ENCODE results near the gene HTRA2. TPM values are rescaled to one million over a fixed set of nuclear protein-coding genes. Genes with fewer than 3 reads are reported as not detected.
A peak's percentile ranks its signal among the peaks of the same experiment; 100 is the strongest.

Gene HTRA2
- total RNA-seq, 1 donor from 2014 or later, result 25.0 TPM

DNA sequence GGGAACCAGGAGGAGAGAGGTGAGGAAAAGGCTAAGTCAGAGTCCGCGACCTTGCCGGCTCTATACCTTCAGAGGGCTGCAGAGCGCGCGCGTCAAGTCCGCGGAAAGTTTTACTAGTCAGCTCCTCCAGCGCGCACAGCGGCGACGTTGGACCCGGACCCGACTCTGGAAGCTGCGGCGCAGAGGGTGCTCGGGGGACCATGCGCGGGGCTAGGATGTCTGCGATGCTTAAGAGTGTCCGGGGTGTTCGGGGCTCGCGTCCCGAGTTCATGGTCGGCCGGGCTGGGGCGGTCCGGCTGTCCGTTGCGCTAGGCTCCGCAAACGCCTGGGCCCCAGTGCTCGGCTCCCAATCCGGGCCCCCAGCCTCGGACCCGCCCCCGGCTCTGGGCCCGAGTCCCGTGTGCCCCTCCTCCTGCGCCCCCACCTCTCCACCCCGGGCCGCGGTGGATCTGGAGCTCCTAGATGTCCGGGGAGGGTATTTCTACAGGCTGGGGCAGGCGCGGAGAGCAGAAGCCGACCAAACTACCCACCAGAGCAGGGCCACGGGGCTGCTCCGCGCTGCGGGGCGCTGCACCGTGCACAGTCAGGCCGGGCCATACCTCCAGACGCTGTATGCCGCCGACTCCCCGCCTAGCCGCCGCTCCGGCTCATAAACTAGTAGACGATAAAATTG lies 30.3 kb upstream of the HTRA2 start, which contains the start of gene LBX2:
Gene LBX2, minus strand, starts transcription at position 337 of the 673 bp plus-strand sequence. Its CDS starts 66 bp downstream, at position 271.
- intact Hi-C loops (cut with DNase I), result no loop called here
- no peak for DNase-seq (ENCODE audit: low spot score)

DNA sequence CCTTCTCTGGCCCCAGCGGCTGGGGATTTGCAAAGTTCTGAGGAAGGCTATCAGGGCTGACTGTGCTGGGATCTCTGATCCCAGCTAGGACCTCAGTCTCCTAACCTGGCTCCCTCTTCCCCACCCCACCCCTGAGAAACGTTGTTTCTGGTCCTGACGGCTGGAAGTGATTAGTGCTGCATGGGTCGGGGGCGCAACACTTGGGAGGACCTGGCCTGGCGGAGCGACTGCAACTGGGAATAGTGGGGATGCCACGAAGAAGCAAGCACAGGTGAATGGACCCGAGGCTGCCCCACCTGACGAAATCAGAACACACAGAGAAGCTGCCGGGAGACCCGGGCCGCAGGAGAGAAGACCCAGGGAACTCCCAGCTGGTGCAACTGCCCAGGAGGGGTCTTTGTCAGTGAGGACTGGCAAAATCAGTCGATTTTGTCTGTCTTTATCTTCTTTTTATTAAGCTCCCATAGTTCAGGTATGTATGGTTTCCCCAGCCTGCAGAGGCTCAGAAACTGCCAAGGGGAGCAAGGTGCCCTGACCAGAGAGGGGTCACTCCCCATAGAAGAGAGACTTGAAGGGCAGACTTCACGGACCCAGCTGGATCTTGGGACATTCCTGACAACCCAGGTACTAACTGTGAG lies 29.7 kb upstream of the HTRA2 start:
- no peak for DNase-seq (ENCODE audit: low spot score)
- intact Hi-C loops (cut with DNase I), result loop anchor here (5.0 kb wide), 1 partner anchor 87 kb away; no protein-coding TSS in a partner anchor

DNA sequence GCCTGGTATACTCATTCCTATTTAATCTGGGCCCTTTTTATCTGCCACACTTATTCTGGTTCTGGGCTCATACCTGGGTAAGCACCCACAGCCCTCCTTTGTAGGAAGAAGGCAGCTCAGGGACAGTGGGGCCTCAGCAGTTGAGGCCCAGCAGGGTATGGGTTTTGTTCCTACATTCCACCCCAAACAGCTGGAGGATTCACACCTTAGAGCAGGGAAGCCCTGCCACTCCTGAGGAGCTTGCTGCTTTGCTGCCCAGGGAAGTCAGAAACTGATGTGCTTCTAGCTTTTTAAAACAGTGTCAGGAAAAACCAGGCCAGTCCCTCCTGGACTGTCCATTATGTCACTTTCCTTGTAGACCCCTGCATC lies 29.2 kb upstream of the HTRA2 start:
- intact Hi-C loops (cut with DNase I), result loop anchor here (5.0 kb wide), 1 partner anchor 87 kb away; no protein-coding TSS in a partner anchor

DNA sequence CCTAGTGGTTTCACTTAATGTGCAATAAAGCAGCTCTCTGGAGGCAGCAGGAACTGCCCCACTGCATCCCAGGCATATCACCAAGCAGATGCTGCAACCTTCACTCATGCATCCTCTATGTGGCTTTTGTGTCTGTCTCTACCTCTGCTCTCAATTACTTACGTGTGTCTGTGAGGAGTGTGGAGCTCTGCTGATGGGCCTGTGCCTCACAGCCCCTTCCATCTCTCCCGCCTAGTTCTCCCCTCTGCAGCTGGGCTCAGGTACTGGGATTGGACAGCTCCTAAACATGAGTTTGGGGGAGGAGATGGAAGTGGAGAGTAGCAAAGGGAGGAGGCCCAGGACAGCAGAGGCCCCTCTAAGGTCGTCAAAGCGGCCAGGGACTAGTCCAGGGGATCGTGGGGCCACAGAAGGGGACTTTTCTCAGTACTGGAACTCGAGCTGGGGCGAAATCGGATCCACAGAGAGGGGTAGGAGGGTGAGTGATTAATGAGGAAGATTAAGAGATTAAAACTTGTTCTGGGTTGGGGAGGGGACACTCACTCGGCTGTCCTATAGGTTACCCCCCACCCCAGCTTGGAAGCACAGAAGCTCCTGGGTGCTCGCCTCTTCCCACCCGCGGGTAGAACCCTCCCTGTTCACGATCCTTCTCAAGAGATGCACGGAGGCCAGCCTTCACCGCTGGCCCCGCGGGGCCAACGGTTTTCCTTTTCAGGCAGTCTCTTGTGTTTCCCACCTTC lies 28.2 kb upstream of the HTRA2 start:
- intact Hi-C loops (cut with DNase I), result loop anchor here (5.0 kb wide), 1 partner anchor 86 kb away; no protein-coding TSS in a partner anchor
- no peak for DNase-seq (ENCODE audit: low spot score)

More for the DNA sequence above, 29.2 kb upstream of the HTRA2 start:
- DNase-seq (ENCODE audit: low spot score), result no peak

DNA sequence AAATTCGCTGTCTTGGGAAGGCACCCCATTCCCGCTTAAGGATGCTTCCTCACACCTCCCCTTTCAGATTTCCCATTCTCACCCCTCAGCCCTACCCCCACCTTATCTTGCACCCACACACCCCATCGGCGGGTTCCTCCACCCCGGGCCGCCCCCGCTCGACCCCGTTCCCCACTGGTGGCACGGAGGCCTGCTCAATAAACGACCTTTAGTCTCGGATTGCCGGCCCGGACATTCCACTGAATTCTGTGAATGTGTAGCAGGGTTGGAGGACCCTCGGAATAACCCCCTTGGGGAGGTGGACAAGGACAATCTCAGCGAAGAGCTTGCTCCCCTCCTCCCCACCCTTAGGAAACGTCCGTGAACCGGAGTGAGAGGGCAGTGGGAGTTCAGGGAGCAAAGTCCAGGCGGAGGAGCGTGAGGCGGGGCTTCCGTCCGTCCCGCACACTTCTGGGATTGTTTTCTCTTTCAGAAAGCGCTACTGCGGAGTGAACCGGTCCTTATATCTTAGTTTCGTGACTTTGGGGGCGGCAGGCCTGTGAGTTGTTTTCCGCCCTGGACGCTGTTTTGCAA lies 27.5 kb upstream of the HTRA2 start:
- no peak for DNase-seq (ENCODE audit: low spot score)
- intact Hi-C loops (cut with DNase I), result loop anchor here (5.0 kb wide), 1 partner anchor 85 kb away; no protein-coding TSS in a partner anchor

DNA sequence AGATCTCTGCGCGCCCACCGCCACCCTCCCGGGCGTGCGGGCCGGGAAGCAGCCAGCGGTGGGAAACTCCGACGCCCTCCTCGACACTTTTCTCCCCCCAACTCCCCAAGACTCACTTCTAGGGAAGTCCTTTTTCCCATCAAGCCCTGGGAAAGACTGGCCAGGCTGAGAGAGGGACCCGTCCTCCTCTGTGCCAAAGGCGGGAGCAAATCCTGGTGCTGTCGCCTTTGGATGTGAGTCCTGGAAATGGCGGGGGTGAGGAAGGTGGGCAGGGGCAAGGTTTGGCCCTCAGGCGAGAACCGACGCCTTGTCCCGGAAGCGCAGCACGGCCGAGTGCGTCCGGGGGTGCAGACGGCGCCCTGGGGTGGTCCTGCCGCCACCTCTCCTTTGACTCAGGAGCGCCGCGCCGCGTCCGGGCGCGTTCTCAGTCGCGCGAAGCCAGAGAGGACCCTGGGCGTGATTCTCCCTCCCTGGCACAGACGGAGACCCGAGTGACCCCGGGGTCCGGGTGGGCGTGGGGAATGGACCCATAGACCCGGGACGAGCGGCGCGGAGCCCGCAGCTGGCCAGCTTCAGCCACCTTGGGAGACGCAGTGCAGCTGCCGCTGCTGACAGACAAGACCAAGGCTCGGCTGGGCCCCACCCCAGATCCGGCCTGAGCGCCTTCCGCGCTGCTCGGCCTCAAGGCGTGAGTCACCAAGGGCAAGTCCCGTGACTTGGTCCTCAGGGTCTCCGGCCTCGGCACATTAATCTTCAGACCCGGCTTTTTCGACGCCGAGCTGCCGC lies 26.8 kb upstream of the HTRA2 start:
- peak; percentile 93 for DNase-seq (ENCODE audit: low spot score)
- intact Hi-C loops (cut with DNase I), result loop anchor here (5.0 kb wide), 1 partner anchor 84 kb away; no protein-coding TSS in a partner anchor

DNA sequence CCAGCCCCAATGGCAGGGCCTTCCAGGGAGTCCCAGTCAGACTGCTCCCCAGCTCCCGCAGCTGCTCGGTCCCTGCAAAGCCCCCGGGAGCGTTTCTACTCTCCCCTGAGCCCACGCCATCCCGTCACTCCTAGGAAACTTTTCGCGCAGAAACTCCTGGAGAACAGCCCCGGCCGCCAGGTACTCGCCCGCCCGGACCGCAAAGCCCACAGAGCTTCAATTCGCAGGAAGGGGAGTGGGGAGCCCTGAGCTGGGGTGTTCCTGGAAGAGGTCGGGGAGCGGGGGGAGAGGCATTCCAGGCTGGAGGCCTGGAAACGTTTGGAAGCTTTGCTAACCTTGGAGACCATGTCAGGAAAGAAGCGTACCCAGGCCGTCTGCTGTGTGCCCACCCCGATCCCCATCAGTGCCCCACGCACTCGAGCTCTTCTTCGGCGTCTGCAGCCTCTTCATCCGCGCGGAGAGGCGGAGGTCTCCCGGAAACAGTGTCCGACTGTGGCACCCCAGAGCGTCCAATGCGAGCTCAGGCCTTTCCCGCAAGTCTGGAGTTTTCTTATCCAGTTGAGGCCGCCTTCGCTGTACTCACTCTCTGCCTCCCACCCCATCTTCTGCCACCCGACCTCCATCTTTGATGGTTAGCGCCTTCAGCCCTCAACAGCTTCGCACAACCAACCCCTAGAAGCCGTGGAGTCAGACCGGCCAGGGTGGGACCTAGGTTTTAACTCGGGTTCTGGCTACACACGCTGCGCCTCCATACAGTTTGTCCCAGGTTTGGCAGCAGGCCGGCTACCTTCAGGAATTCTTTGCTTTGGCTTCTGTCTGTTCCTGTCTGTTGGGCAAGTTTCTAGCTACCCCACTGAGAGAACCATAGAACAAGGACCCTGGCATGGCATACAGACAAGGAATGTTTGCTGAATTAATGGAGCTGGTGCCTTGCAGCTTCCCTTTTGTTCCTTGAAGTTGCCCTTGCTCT lies 25.9 kb upstream of the HTRA2 start:
- intact Hi-C loops (cut with DNase I), result loop anchor here (5.0 kb wide), 1 partner anchor 84 kb away; no protein-coding TSS in a partner anchor
- no peak for DNase-seq (ENCODE audit: low spot score)

DNA sequence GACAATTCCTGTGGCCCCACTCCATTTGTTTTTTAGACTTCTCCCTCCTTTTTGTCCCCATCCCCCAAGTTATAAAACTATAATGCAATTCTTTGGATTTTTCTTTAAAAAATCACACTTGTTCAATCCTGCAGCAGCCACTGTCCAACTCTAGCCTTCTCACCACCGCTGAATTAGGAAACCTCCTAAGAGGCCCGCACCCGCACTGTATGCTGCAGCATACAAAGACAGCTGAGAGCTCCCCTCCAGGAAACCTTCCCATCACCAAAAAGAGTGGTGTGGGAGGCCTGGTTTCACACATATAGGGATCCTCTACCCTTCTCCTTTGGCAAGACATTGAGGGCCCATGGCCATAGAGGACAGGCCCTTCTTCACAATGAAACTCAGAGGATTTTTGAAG lies 25.1 kb upstream of the HTRA2 start:
- intact Hi-C loops (cut with DNase I), result loop anchor here (5.0 kb wide), 1 partner anchor 83 kb away; no protein-coding TSS in a partner anchor
- no peak for DNase-seq (ENCODE audit: low spot score)

DNA sequence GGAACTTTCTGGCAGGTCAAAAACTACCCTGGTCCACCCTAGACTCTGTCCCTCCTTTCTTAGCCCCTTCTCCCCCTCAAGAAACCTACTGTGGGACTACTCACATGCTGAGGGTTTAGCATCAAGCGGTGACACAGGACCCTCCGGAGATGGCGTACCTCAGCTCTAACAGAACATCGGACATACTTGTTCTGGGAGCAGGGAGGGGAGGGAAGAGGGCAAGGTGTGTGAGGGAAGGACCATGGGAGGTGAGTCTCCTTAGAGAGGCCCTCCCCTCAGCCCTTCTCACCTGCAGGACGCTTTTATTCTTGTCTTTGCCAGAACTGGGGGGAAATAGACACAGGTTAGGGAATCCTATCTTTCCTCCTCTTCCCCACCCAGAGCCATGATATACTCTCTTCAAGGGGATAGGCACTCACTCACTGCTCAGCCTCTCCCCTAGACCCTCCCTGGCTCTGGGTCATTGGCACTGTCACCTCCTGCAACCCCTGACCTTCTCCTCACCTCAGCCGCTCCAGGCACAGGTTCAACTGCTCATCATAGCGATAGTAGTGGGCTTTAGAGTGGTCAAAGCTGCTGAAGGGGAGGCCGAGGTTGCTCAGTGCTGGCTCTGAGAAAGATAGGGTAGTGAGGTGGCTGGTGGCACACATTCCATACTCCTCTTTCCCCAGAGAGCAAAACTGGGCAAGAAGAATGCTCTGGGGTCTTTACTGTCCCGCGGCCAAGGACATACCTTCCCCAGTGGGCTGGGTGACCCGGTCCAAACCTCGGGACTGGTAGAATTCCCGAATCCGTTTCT lies 24.1 kb upstream of the HTRA2 start:
- intact Hi-C loops (cut with DNase I), result no loop called here
- DNase-seq (ENCODE audit: low spot score), result no peak

DNA sequence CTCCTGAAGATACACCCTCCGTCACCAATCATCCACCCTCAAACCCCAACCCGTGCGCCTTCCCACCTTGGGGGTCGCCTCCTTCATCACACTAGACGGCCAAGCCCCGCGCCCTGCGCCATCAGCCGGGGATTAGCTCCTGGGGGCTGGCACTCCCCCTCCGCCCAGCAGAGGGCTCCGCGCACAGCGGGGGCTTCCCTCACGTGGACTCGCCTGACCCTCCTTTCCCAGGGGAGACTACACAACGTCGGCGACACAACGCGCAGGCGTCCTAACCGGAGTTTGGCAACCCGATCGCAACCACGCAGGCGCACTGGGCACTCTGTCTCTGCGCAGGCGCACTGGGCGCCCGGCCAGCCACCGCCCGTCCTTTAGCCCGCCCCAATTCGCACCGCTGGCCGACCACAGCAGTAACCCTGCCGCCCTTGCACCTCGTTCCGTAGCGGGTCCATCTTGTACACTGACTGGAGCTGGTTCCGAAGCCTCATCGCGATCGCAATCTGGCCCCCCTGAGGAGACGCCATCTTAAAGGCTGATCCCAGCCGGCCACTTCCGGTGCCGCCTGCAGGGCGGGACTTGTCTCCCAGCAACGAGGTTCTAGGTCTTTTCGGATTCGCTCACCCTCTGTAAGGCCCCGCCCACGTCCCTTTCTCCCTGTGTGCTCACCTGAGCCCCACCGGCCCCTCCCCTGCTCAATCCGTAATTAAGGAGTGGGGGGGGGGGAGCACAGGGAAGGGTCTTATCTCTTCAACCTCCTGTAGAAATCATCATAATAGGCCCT lies 22.4 kb upstream of the HTRA2 start, which contains the start of gene PCGF1:
Gene PCGF1, minus strand, starts transcription at position 551 of the 781 bp plus-strand sequence. Its CDS starts 27 bp downstream, at position 524.
- intact Hi-C loops (cut with DNase I), result loop anchor here (1.0 kb wide), 1 partner anchor 22 kb away; the partner anchor contains the start of genes AUP1 and HTRA2
- peak; percentile 99 for DNase-seq (ENCODE audit: low spot score)

DNA sequence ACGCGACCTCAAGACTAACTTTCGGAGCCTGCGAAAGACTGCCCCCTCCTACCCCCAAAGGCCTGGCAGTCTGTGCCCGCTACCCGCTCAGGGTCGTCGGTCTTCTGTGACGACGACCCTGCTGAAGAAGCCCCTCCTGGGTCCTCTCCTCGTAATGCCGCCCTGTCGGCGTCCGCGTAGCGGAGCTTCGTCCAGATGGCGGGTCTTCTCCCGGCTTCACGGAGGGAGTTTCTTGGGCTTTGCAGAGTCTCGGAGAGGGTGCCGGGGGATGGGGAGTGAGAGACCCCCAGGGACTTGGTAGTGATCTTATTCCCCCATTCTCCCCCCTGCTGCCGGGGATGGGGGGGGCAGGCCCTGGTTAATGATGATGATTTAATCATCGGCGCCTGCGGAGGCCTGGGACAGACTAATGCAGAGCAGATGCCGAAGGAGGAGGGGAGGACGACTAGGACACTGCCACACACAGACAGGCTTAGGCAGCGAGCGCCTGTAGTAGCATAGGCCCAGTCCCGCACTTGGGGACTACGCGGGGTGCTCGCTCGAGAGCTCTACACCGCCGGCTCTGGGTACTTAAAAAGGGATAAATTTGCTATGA lies 21.7 kb upstream of the HTRA2 start:
- no peak for DNase-seq (ENCODE audit: low spot score)
- intact Hi-C loops (cut with DNase I), result loop anchor here (1.0 kb wide), 1 partner anchor 21 kb away; the partner anchor contains the start of genes AUP1 and HTRA2

DNA sequence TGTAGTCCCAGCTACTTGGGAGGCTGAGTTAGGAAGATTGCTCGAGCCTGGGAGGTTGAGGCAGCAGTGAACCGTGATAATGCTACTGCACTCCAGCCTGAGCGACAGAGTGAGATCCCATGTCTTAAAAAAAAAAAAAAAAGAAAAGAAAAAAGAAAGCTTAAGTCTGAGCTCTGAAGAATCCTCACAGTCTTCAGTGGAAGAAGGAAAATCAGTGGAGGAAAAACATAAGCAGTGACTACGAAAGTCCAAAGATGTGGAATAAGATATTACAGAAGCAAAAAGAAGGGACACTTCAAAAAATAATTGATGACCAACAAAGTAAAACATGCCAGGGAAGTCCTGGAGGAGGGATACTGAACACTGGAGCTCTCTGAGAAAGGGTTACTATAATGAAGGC lies 19.5 kb upstream of the HTRA2 start:
- intact Hi-C loops (cut with DNase I), result no loop called here

DNA sequence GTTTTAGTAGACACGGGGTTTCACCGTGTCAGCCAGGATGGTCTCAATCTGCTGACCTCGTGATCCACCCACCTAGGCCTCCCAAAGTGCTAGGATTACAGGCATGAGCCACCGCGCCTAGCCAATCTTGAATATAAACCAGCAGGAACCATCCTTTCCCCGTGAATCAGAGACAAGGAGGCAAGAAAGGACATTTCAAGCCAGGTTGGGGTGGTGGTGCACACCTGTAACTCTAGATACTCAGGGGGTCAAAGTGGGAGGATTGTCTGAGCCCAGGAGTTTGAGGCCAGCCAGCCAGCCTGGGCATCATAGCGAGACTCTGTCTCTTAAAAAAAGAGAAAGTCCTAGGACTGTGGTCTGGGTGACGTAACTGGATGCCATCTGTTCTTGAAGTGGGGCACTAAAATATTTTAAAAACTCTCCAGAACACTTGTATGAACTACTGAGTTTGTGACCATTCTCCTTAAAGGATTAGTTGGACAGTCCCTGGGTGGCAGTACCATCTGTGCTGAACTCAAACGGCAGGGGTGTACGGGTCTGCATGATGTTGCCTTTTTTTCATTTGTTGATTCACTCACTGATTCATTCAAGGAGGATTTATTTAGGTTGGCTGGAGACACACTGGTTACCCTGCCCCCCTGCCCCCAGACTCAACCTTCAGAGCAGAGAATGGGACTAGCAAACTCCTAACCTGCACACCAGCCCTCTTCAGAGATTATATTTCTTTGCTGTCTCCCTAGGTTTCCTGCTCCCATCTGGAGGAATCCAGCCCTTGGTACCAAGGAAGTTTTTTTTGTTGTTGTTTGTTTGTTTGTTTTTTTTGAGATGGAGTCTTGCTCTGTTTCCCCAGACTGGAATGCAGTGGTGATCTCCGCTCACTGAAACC lies 18.4 kb upstream of the HTRA2 start:
- DNase-seq (ENCODE audit: low spot score), result no peak
- intact Hi-C loops (cut with DNase I), result no loop called here

More for the DNA sequence above, 19.5 kb upstream of the HTRA2 start:
- DNase-seq (ENCODE audit: low spot score), result no peak

DNA sequence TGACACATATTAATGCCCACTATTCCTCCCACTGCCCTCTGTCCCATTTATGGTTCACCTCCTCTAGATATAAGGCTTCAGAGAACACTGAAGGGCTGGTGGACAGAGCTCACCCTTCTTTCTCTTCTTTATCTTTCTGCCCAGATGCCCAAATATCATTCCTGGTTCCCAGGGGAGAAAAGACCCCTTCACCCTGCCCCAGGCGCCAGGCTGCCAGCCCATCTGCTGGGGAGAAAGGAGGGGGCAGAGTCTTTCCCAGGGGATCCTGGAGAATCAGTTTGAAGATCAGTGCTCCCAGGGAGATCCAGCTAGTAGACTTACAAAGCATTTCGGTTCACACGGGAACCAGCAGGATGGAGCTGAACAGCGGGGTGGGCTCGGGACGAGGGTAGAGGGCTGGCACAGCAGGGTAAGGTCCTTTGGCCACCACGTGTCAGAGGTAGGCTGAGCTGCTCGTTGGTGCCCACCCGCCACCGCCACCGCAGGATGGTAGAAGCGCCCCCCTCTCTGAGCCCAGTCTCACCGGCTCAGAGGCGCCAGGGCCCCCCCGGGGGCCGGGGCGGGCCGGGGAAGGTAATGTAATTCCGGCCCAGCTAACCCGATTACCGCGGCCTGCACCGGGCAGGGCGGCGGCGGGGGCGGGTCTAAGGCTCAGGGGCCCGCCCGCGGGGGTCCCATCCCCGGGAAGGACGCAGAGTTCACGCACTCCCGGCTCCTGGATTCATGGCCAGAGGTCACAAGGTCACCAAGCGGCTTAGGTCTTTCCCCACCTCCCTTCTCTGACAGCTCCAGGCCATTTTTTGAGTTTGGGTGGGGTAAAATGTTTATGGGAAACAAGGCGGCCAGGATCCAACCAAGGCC lies 16.8 kb upstream of the HTRA2 start:
- DNase-seq (ENCODE audit: low spot score), result no peak
- intact Hi-C loops (cut with DNase I), result no loop called here
